IMR-90 (cell line): ENCODE data around the gene NDUFB7. TPM values are rescaled to one million over a fixed set of nuclear protein-coding genes. Genes with fewer than 3 reads are reported as not detected.

Experiments used
- ATAC-seq: fragments of 200-7000 bp; cut with Tn5 transposase; 2 replicates; pipeline ENCODE4 v1.9.1; 2020; ENCODE audit warnings: low read depth, mild to moderate bottlenecking, moderate library complexity
- BruUV-seq: library from RNA; stranded (reverse); fragments of 400-500 nt; replicated peaks from 2 replicates; lab custom pipeline; 2021; lab: Mats Ljungman, UMichigan
- CTCF ChIA-PET: fragments of 300-600 bp; formaldehyde crosslinking; extraction: SDS; loops from one replicate; lab custom pipeline; 2021; ENCODE audit warnings: antibody characterized with exemption; lab: Yijun Ruan, JAX
- POLR2A ChIA-PET: fragments of 300-600 bp; sonication (Branson Sonifier 250); formaldehyde crosslinking; loops from one replicate; lab custom pipeline; 2022; ENCODE audit warnings: antibody characterized with exemption; ENCODE audit not compliant: unreplicated experiment; lab: Charles Lee
- DNase-seq: peaks from one replicate; pipeline ENCODE4 v3.0.0; 2013
- H2AFZ ChIP-seq: replicated peaks from 2 replicates; pipeline ENCODE3; 2013; ENCODE audit warnings: low read length, mild to moderate bottlenecking; ENCODE audit not compliant: poor library complexity
- H2AK5ac ChIP-seq: 2 replicates; pipeline ENCODE4 v1.6.1; 2013; ENCODE audit warnings: low read depth, low read length, inconsistent platforms
- H2AK9ac ChIP-seq: replicated peaks from 2 replicates; pipeline ENCODE3; 2013; ENCODE audit warnings: mild to moderate bottlenecking, low read depth, low read length, moderate library complexity; ENCODE audit not compliant: poor library complexity
- H2BK120ac ChIP-seq: 2 replicates; pipeline ENCODE4 v1.6.1; 2013; ENCODE audit warnings: low read depth, low read length, inconsistent platforms
- H2BK15ac ChIP-seq: 3 replicates; pipeline ENCODE4 v1.6.1; 2013; ENCODE audit warnings: low read depth, low read length, inconsistent platforms
- H2BK20ac ChIP-seq: 2 replicates; pipeline ENCODE4 v1.6.1; 2013; ENCODE audit warnings: low read depth, mild to moderate bottlenecking, inconsistent platforms, low read length, moderate library complexity
- H2BK5ac ChIP-seq: 2 replicates; pipeline ENCODE4 v1.6.1; 2013; ENCODE audit warnings: mild to moderate bottlenecking, low read depth, low read length, inconsistent platforms; ENCODE audit not compliant: poor library complexity, severe bottlenecking
- H3K14ac ChIP-seq: replicated peaks from 2 replicates; pipeline ENCODE4 v1.6.1; 2013; ENCODE audit warnings: low read depth, low read length, inconsistent platforms
- H3K18ac ChIP-seq: 2 replicates; pipeline ENCODE4 v1.6.1; 2013; ENCODE audit warnings: low read depth, low read length, control low read depth
- H3K23ac ChIP-seq: 2 replicates; pipeline ENCODE4 v1.6.1; 2013; ENCODE audit warnings: low read depth, low read length, inconsistent platforms
- H3K27ac ChIP-seq: 2 replicates; pipeline ENCODE4 v1.5.1; 2013; ENCODE audit warnings: mild to moderate bottlenecking, control low read depth, low read length; ENCODE audit not compliant: insufficient read depth
- H3K27me3 ChIP-seq: 2 replicates; pipeline ENCODE4 v1.6.1; 2013; ENCODE audit warnings: low read length; ENCODE audit not compliant: control insufficient read depth, insufficient read depth
- H3K36me3 ChIP-seq: 2 replicates; pipeline ENCODE4 v1.6.1; 2013; ENCODE audit warnings: low read length, mixed read lengths; ENCODE audit not compliant: control insufficient read depth, insufficient read depth
- H3K4ac ChIP-seq: 2 replicates; pipeline ENCODE4 v1.6.1; 2013; ENCODE audit warnings: low read depth, low read length, inconsistent platforms
- H3K4me1 ChIP-seq: 2 replicates; pipeline ENCODE4 v1.6.1; 2013; ENCODE audit warnings: low read length, mixed read lengths; ENCODE audit not compliant: control insufficient read depth, insufficient read depth
- H3K4me2 ChIP-seq: 2 replicates; pipeline ENCODE4 v1.6.1; 2013; ENCODE audit warnings: low read depth, mild to moderate bottlenecking, control low read depth, low read length, moderate library complexity
- H3K4me3 ChIP-seq: 2 replicates; pipeline ENCODE4 v1.5.1; 2013; ENCODE audit warnings: low read depth, mild to moderate bottlenecking, control low read depth, low read length, moderate library complexity; ENCODE audit not compliant: insufficient read depth
- H3K56ac ChIP-seq: 2 replicates; pipeline ENCODE4 v1.6.1; 2013; ENCODE audit warnings: low read length, inconsistent platforms; ENCODE audit not compliant: insufficient read depth; ENCODE audit errors: extremely low read depth
- H3K79me1 ChIP-seq, 2 experiments: 2 replicates each; pipeline ENCODE4 v1.6.1; 2013; ENCODE audit warnings: low read length in 2 of 2, inconsistent platforms in 1 of 2, low read depth in 1 of 2
- H3K9ac ChIP-seq: 2 replicates; pipeline ENCODE4 v1.6.1; 2013; ENCODE audit warnings: low read depth, low read length, control low read depth
- H3K9me1 ChIP-seq: 2 replicates; pipeline ENCODE4 v1.6.1; 2013; ENCODE audit warnings: low read length, inconsistent platforms; ENCODE audit not compliant: insufficient read depth
- H3K9me3 ChIP-seq: 2 replicates; pipeline ENCODE4 v1.6.1; 2013; ENCODE audit warnings: low read length; ENCODE audit not compliant: control insufficient read depth, insufficient read depth
- H4K20me1 ChIP-seq: 2 replicates; pipeline ENCODE4 v1.6.1; 2013; ENCODE audit warnings: low read length, inconsistent platforms; ENCODE audit not compliant: insufficient read depth
- H4K5ac ChIP-seq: 2 replicates; pipeline ENCODE4 v1.6.1; 2013; ENCODE audit warnings: mild to moderate bottlenecking, low read depth, low read length, control low read depth
- H4K8ac ChIP-seq, 2 experiments: 2 replicates each; pipeline ENCODE4 v1.6.1; 2013; ENCODE audit warnings: low read depth in 2 of 2, low read length in 2 of 2, control low read depth in 1 of 2, inconsistent platforms in 1 of 2
- H4K91ac ChIP-seq: 2 replicates; pipeline ENCODE4 v1.6.1; 2013; ENCODE audit warnings: low read depth, low read length, inconsistent platforms; ENCODE audit not compliant: insufficient read depth
- RFX5 ChIP-seq: IDR thresholded peaks from 2 replicates; pipeline ENCODE4 v1.8.0; 2012; ENCODE audit warnings: low read depth, mild to moderate bottlenecking, low read length, moderate library complexity
- SMC3 ChIP-seq: fragments of 150-350 bp; IDR thresholded peaks from 2 replicates; pipeline ENCODE4 v1.6.1; 2016; ENCODE audit warnings: low read depth, mild to moderate bottlenecking, antibody characterized with exemption, low read length, moderate library complexity
- WGBS, 2 experiments: methylation state at CpG; one replicate each; pipeline versions ENCODE4 v1.1.5 to v1.1.7; 2013; ENCODE audit warnings: missing lambda C conversion rate in 2 of 2; ENCODE audit not compliant: insufficient read length in 1 of 2; ENCODE audit errors: extremely low coverage in 2 of 2; 5-methylcytosine and 5-hydroxymethylcytosine counted together
- dilution Hi-C: fragments of 300-500 bp; cut with HindIII; formaldehyde crosslinking; loops from one replicate; pipeline ENCODE4 v1.14.3; 2018; ENCODE audit warnings: low sequenced_read_pairs; ENCODE audit not compliant: unreplicated experiment
- in situ Hi-C: fragments of 300-500 bp; cut with MboI; formaldehyde crosslinking; loops from 3 replicates; pipeline ENCODE4 v1.14.3; 2019; ENCODE audit warnings: low sequenced_read_pairs, inconsistent platforms, mixed read lengths
- intact Hi-C: fragments of 100-400 bp; cut with micrococcal nuclease; formaldehyde crosslinking; loops from 2 replicates; pipeline ENCODE4 v1.10.0; 2022
- polyA plus RNA-seq, 3 experiments: library from polyadenylated mRNA; depleted of rRNA; stranded (reverse); fragments of >200 nt; gene quantifications; 2 replicates each; pipeline ENCODE4 v1.2.3, GENCODE V29; 2012; ENCODE audit warnings: low replicate concordance in 1 of 3
- total RNA-seq: library from RNA; depleted of rRNA; stranded (reverse); fragments of >200 nt; gene quantifications from 2 replicates; pipeline ENCODE4 v1.2.3, GENCODE V29; 2012
- TF ChIP-seq, protein P1 (sequence below): fragments of 150-350 bp; IDR thresholded peaks from 2 replicates; pipeline ENCODE4 v1.6.1; 2016; ENCODE audit warnings: low read depth, mild to moderate bottlenecking, low read length, moderate library complexity, borderline replicate concordance

NDUFB7 gene
- total and polyA plus RNA-seq, 2 of the 4 experiments (the other 2 are of a cell fraction), result 436 to 523 TPM

DNA sequence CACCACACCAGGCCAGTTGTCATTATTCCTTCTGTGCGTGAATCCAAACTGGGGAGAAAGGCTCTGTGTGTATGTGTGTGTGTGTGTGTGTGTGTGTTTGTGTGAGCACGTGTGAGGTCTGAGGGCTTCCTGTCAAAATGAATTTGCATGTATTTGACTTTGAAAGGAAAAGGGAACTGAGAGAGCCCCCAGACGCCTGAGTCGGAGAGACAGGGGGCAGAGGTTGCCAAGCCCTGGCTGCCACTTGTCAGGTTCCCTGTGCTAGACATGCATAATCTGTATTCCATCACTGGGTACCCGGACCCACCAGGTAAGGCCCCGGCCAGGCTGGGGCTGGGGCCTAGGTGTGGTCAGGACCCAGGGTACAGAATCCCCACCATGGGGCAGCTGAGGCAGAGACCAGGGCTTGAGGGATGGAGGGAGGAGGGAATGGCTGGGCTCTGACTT is 11.1 kb upstream of the NDUFB7 start, which contains the start of gene CLEC17A:
CLEC17A (plus strand) TSS at position 191 of the 447 bp plus-strand sequence; CDS start at position 268, 77 bp downstream.
- Histone ChIP-seq H3K9me3 (no peaks in the 10 kb centered on the region), H3K27ac (no peak within 1 kb of the TSS), H3K14ac (no peak within 1 kb of the TSS), H2BK15ac (no peak within 1 kb of the TSS), H3K56ac (no peak within 1 kb of the TSS; the same call in 1 of the 2 replicates), H3K4ac (no peak within 1 kb of the TSS), H3K18ac (no peak within 1 kb of the TSS), H3K23ac (no peak within 1 kb of the TSS), H3K4me3 (no peak within 1 kb of the TSS), H3K4me2 (no peak within 1 kb of the TSS), H4K20me1 (no peaks in the 10 kb centered on the region), H4K91ac (no peak within 1 kb of the TSS), H2BK20ac (no peak within 1 kb of the TSS), H3K36me3 (no peaks in the 10 kb centered on the region), H3K9ac (no peak within 1 kb of the TSS), H4K5ac (no peak within 1 kb of the TSS), H2BK120ac (no peak within 1 kb of the TSS), H3K4me1 (no peaks in the 10 kb centered on the region), H3K27me3 (no peaks in the 10 kb centered on the region), H2AFZ (no peak within 1 kb of the TSS), H2AK9ac (no peak within 1 kb of the TSS), H2BK5ac (no peak within 1 kb of the TSS), H3K9me1 (no peaks in the 10 kb centered on the region), H2AK5ac (no peak within 1 kb of the TSS), H3K79me1 (no peaks in the 10 kb centered on the region), H4K8ac (no peak within 1 kb of the TSS)
- WGBS, 2 experiments, result 21% methylated on average over 2 of the region's 6 CpGs; no CpG with 5 or more reads in 1 of the 2 experiments
- dilution Hi-C loops, result no loop called here
- CTCF ChIA-PET, result no interaction called here
- intact Hi-C loops, result no loop called here
- ATAC-seq, result no peak
- POLR2A ChIA-PET, result no interaction called here
- TF ChIP-seq, protein P1, sequence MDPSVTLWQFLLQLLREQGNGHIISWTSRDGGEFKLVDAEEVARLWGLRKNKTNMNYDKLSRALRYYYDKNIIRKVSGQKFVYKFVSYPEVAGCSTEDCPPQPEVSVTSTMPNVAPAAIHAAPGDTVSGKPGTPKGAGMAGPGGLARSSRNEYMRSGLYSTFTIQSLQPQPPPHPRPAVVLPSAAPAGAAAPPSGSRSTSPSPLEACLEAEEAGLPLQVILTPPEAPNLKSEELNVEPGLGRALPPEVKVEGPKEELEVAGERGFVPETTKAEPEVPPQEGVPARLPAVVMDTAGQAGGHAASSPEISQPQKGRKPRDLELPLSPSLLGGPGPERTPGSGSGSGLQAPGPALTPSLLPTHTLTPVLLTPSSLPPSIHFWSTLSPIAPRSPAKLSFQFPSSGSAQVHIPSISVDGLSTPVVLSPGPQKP, result no peak
- TF ChIP-seq RFX5 (no peak), SMC3 (no peak)
- in situ Hi-C loops, result loop anchor here (25.0 kb wide), 1 partner anchor 304 kb away; the partner anchor contains the start of gene OR7A17
- BruUV-seq, result no TSS peak
- no peak for DNase-seq
